ENCODE results near the gene ITGAX.

The ITGAX gene

DNA sequence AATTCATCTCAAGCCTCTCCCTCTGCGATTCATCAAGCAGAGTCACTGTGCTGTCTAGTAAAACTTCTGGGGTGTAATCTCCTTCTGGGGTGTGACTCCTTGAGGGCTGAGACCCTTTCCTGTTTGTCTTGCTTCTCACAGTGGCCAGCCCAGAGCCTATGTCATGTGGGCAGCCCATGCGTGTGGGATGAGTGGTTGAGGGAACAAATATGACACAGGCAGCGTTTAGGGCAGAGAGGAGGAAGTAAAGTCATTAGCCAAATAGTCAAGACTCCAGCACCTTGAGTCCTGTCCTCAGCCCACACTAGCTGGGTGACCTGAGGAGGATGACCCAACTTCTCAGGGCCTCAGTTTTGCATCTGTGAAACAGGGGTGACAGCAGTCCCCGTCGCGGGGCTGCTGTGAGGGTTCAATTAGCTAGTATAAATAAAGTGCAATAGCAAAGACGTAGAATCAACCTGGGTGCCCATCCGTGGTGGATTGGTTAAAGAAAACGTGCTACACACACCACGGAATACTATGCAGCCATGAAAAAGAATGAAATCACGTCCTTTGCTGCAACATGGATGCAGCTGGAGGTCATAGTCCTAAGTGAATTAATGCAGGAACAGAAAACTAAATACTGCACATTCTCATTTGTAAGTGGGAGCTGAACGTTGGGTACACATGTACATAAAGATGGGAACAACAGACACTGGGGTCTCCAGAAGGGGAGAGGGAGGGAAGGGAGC is 4.5 kb upstream of the ITGAX start:
- peak; percentile 91 to 96 (median 93) for DNase-seq

DNA sequence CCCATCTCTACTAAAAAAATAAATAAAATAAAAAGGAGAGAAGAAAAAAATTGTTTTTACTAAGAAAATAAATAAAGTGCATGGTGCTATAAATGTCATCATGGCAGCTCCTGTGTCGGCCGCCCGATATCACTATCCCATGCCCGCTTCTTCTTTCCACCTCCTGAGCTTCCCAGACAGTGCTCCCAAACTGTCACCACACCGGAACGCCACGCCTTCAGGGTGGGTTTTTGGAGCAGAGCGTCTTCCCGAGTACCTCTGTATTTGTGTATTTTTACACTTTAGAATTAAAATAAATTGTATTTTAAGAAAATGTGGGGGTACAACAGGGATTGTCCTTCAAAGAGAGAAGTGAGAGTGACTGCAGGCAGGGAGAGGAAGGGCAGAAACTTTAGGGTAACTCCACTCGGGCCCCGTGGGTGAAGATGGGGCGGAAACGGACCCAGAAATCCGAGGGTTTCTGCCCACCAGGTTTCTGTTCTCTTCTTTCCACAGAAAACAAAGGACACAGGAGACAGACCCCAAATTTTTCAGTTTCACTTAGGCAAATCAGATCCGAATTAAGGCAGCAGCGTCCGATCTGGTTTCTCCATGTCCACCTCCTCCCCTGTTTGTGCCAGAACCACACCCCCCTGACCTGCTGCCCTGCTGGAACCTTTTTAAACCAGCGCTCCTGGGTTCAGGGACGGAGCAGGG is 3.6 kb upstream of the ITGAX start:
- DNase-seq = peak; percentile 92 to 93 (median 93)

DNA sequence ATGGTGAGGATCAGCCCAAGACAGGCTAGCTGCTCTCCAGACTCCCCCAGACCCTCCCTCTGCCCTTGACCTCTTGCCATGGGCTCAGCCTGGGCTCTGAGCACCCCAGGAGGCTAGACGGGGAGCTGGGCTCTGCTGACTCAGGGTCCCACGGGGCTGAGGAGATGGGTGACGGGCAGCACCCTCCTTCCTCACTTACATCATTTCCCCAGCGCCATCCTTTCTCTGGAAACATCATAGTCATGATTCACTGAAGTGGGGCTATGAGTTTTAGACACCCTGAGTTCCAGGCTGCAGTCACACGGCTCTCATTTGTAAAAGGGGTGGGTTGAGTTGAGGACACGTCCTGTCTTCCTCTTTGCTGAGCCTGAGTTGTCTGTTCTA is 3.0 kb upstream of the ITGAX start:
- DNase-seq = peak; percentile 95 to 98 (median 97)

DNA sequence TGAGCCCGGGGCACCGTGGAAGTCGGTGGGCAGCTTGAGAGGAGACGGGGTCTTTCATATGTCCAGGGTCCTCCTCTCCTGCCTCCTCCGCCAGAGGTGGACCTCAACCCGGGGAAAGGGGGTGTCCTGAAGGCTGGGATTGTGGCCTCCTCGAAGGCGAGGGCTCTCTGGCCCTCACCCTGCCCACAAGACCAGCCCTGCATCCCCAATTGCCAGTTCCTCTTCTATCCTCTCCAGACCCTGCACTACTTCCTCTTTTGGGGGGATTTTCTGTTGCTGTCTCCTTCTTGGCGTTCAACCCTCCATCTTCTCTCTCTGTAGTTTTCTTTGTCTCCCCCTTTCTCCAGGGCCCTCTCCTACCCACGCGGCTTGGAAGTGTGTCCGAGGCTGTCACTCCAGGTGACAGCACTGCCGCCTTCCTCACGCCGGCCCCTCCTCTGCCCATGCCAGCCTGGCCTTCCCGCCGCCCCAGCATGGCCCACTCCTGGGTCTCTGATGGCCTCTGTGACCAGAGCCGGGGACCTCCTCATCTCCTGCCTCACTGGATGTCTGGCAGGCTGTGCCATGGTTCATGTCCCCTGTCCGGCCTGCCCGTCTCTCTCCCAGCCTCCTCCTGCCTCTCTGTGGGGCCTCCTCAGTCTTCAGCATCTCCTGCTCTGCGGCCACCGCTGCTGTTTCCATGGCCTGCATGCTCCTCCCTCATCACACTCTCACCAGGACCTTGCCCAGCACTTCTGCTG is 2.4 kb upstream of the ITGAX start:
- DNase-seq = peak; percentile 93 to 97 (median 94)

DNA sequence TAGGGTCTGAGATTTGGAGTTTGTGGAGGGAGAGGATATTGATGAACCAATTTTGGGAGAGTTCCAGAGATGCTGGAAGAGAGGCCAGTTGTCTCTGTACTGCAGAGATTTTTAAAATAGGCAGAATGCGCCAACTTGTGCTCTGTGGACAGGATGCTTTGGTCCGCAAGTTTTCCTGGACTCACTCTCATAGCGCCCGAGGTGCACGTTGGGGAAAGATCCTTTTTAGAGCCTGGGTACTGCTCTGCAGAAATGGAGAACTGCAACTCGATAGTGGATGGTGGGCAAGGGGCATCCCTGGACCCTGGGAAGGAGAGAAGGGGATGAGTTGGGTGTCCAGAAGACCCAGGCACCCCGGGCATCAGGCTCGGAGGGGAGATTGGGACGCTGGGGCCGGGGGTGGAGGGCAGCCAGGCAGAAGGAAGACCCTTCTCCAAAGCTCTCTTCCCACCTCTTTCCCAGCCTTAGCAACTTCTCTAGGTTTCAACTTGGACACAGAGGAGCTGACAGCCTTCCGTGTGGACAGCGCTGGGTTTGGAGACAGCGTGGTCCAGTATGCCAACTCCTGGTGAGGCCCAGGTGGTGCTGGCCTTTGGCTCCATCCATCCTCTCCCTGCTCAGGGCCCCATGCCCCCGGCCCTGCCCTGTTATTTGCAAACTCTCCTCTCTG is 590 bp downstream of the ITGAX start:
- peak in 1 of 3 donors; percentile 42 for DNase-seq

DNA sequence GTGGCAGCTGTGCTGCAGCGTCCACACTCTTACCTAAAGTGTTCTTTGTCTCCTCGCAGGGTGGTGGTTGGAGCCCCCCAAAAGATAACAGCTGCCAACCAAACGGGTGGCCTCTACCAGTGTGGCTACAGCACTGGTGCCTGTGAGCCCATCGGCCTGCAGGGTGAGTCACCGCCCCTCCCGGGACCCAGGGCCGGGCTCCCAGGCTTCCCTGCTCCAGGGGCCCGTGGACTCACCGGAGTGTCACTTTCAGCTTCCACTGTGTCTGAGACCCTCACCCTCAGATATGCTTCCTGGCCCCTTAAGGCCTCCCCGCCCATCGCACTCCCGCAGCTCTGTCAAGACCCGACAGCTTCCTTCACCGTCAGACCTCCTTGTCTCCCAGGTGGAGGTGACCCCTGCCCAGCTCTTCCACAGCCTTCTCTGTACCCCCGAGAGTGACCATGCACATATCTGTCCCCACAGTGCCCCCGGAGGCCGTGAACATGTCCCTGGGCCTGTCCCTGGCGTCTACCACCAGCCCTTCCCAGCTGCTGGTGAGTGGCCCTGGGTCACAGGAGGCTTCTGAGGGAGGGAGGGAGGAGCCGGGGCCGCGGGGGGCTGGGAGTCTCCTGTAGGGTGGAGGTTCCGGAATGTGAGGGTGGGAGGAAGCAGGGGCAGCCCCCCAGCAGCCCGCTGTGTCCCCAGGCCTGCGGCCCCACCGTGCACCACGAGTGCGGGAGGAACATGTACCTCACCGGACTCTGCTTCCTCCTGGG is 1.8 kb downstream of the ITGAX start:
- DNase-seq = peak; percentile 62 to 78 (median 64)

DNA sequence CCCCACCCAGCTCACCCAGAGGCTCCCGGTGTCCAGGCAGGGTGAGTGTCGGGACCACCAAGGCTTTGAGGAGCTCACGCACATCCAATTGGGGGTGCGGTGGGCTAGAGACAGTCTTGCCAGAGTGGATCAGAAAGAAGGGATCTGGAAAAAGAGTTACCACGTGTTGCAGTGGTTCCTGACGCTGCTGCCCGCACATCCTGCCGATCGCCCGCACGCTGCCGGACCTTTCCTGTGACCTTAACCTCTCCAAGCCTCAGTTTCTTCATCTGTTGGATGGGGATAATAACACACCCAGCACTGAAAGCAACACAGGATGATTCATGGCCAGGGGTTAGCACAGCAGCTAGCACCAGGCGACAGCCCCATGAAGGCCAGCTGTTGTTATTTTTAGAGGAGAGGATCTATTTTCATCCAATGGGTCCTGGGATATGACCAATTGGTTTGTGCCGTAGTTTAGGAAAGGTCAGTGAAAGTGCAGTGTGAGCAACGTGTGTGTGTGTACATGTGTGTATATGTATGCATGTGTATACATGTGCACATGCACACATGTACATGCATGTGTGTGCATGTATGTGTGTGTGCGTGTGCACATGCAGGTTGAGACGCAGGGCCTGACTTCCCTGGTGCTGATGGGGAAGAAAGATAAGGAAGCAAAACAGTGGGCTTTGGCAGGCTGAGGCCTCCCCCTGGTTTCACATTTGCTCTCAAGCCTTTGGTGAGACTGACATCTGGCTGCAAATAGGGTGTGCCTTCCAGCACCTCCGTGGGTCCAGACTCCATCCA is 2.5 kb downstream of the ITGAX start:
- peak in 2 of 3 donors; percentile 51 for DNase-seq

DNA sequence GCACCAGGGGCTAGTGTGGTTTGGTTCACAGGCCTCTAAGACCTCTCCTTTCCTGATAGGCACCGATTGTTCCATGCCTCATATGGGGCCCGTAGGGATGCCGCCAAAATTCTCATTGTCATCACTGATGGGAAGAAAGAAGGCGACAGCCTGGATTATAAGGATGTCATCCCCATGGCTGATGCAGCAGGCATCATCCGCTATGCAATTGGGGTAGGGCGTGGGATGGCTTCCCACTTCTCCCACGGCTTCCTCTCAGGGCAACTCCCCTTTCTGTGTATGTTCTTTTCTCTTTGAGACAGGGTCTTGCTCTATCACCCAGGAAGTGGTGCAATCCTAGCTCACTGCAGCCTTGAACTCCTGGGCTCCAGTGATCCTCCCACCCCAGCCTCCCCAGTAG is 5.3 kb downstream of the ITGAX start:
- peak; percentile 83 to 86 (median 85) for DNase-seq

DNA sequence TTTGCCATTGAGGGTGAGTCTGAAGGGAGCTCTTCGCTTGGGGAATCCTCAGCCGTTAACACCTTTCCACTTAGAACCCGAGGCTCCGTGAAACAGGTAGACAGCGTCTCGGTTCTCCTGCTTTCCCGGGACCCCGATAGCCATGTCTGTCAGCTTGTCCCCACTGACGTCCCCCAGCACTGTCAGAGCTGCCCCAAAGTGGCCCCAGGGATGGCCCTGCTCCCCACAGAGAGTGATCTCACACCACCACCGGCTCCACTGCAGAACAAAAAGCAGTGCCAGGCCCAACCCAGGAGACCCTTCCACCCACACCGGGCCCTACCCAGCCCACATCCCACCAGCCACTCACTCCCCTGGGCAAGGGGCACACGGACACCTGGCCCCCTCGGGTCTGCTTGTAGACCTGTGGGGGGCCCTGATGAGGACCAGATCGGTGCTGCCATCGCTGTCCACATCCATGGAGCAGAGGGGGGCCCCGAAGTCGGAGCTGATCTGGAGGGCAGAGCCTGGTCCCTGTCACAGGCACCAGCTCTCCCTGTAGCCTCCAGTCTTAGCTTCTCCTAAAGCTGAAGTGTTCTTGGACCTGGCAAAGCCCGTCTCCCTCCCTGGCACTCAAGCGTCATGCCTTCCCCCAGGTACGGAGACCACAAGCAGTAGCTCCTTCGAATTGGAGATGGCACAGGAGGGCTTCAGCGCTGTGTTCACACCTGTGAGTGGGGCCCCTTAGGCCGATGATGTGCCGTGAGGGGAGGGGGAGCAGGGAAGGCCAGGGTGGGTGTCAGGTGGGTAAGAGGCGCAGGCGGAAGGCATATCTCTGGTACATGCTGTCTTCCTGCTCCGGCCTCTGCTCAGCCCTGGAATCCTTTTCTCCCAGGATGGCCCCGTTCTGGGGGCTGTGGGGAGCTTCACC is 6.5 kb downstream of the ITGAX start:
- DNase-seq = no peak

DNA sequence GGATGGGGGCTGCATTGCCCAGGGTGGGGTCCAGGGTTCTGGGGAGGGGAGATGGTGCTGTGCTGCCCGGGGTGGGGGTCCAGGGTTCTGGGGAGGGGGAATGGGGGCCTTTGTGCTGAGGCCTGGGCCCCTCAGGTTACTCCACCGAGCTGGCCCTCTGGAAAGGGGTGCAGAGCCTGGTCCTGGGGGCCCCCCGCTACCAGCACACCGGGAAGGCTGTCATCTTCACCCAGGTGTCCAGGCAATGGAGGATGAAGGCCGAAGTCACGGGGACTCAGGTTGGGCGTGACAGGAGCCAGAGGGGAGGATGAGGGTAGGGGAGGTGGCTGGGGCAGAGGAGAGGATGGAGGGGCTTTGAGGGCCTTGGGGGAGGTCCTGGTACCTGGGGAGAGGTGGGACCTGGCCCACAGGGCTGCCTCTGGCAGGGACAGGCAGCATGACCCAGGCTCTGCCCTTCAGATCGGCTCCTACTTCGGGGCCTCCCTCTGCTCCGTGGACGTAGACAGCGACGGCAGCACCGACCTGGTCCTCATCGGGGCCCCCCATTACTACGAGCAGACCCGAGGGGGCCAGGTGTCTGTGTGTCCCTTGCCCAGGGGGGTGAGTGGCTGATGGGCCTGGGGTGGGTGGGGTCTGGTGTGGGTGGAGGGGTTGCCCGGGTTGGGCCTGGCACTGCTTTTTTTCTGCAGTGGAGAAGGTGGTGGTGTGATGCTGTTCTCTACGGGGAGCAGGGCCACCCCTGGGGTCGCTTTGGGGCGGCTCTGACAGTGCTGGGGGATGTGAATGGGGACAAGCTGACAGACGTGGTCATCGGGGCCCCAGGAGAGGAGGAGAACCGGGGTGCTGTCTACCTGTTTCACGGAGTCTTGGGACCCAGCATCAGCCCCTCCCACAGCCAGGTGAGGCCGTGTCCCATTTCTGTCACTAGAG is 7.8 kb downstream of the ITGAX start:
- no peak for DNase-seq

DNA sequence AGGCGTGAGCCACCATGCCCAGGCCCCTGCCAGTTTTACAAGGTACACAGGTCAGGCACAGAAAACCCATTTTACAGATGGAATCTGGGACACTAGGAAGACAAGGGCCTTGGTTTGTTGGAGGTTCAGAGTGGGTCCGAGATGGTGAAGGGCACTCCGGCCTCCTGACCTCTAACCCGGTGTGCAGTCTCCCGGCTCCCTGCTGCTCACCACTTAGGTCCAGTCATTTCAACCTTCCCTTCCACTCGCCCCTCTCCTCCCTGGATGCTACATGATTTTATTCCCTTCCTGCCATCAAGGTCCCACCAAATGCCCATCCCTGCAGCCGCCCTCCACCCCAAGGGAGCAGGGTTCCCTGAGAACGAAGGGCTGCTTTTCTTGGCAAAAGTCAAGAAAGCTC is 8.7 kb downstream of the ITGAX start:
- no peak for DNase-seq

DNA sequence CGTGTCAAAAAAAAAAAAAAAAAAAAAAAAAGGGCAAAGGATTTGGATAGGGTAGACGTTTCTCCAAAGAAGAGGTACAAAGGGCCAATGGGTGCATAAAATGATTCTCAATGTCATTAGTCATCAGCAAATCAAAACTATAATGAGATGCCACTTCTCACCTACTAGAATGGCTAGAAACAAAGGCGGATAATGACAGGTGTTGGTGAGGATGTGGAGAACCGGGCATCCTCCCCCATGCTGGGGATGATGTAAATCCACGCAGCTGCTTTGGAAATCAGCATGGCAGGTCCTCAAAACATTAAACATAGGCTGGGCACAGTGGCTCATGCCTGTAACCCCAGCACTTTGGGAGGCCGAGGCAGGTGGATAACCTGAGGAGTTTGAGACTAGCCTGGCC is 9.4 kb downstream of the ITGAX start:
- no peak for DNase-seq

DNA sequence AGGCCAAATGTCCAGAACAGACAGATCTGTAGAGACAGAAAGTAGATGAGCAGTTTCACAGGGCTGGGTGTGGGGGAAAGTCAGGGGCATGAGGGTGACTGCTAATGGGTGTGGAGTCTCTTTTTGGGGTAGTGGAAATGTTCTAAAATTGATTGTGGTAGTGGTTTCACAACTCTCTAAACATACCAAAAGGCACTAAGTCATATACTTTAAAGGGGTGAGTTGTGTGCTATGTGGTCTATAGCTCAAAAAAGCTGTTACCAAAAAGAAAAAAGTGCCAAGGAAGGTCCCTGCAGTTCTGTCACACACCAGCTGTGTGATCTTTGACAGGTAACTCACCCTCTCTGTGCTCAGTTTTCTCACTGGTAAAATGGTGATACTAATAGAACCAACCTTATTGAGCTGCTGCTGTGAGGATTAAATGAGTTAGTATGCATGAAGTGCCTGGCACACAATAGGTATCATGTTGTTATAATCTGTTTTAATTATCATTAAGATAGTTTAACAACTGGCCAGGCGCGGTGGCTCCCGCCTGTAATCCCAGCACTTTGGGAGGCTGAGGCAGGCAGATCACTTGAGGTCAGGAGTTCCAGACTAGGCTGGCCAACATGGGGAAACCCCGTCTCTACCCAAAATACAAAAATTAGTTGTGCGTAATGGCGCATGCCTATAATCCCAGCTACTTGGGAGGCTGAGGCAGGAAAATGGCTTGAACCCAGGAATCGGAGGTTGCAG is 10.3 kb downstream of the ITGAX start:
- no peak for DNase-seq

DNA sequence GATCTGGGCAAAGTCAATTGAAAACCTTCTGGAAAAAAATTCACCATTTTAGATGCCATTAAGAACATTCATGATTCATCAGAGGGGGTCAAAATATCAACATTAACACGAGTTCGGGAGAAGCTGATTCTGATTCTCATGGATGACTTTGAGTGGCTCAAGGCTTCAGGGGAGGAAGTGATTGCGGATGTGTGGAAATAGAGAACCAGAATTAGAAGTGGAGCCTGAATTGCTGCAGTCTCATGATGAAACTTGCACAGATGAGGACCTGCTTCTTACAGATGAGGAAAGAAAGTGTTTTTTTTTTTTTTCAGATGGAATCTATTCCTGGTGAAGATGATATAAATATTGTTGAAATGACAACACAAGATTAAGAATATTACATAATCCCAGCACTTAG is 12.9 kb downstream of the ITGAX start:
- peak; percentile 77 to 91 (median 89) for DNase-seq

DNA sequence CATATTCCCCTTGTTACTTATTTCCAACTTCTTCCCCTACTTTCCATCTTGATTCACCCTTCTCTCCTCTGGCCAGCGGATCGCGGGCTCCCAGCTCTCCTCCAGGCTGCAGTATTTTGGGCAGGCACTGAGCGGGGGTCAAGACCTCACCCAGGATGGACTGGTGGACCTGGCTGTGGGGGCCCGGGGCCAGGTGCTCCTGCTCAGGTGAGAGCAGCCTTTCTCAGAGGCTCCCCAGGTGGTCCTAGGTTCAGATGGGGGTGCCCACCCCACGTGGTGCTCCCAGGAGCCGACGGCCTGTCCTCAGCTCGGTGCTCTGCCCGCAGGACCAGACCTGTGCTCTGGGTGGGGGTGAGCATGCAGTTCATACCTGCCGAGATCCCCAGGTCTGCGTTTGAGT is 16.0 kb downstream of the ITGAX start:
- no peak for DNase-seq

DNA sequence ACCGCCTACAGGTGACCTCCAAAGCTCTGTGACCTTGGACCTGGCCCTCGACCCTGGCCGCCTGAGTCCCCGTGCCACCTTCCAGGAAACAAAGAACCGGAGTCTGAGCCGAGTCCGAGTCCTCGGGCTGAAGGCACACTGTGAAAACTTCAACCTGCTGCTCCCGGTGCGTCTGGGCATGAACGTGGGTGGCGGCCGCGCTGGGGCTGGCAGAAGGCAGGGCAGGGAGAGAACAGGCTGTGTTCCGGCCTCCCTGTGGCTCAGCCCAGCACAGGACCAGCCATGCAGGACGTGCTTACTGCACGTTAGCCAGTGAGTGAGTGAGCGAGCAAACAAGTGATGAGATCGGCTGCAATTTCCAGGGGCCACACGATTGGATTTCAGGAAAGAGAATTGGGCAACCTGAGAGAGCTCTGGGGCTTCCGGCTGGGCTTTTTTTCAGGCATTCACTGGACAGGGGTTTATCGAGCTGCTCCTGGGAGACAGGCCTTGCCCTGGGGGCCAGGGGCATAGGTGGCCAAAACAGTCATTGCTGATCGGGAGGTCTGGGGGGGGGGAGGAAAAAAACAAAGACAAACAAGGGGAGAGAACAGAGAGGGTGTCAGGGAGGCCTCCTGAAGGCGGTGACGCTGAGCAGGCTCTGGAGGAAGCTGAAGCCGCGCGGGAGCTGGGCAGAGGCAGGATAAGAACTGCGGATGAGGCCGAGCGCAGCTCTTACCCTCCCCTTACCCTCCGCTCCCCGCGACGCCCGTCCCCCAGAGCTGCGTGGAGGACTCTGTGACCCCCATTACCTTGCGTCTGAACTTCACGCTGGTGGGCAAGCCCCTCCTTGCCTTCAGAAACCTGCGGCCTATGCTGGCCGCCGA is 16.9 kb downstream of the ITGAX start:
- DNase-seq = no peak

DNA sequence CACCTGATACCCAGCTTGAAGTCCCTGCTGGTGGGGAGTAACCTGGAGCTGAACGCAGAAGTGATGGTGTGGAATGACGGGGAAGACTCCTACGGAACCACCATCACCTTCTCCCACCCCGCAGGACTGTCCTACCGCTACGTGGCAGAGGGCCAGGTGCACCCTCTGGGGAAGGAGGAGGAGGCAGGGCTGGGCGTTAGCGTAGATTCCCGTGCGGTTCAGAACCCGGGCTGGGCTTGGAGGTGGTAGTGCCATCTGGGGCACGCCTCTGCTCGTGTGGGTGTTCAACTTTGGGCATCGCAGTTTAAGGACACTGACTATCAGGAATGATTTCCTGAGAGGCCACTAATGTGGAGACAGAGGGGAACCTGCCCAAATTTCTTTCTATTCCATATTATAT is 18.3 kb downstream of the ITGAX start:
- no peak for DNase-seq

DNA sequence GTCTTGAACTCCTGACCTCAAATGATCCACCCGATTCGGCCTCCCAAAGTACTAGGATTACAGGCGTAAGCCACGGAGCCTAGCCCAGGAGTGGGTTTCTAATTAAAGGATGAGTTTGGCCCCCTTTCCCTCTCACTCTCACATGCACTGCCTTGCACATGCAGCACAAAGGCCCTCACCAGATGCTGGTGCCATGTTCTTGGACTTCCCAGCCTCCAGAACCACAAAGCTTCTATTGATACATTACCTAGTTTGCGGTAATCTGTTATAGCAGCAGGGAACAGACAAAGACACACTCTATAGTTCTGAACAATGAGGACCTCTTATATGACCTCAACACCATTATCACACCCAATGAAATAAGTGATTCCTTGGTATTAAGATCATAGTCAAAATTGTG is 20.3 kb downstream of the ITGAX start:
- DNase-seq = no peak
